ENCODE data around the gene ABCC3.

ABCC3 gene

DNA sequence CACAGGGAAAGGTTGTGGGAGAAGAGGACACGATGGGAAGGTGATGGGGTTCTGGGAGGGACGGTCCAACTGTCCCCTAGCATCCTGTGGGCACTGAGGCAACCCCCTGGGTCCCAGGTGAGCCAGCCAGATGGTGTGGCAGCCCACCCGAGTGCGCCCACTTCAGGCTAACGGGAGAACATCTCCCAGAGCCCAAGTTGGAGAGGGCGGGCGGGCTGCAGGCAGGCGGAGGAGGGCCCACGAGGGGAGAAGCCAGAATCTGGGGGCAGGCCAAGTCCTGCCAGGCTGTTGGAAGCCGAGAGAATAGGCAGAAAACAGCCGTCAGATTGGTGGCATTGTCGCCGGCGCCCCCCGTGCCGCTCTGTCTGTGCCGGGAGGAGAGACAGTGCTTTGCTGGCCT lies 13.8 kb upstream of the ABCC3 start:
- Histone ChIP-seq H3K9me3 (ENCODE audit: severe bottlenecking) (no peaks in the 10 kb centered on the region), H3K27ac (peak overlapping the region; percentile 73), H3K36me3 (peaks cover 81% of the 10 kb centered on the region), H3K4me3 (ENCODE audit: low read depth, low read length) (no peak overlapping the region), H3K27me3 (ENCODE audit: insufficient read depth, low read depth, severe bottlenecking) (no peaks in the 10 kb centered on the region)
- DNase-seq, result peak; percentile 64
- TF ChIP-seq, protein P1, sequence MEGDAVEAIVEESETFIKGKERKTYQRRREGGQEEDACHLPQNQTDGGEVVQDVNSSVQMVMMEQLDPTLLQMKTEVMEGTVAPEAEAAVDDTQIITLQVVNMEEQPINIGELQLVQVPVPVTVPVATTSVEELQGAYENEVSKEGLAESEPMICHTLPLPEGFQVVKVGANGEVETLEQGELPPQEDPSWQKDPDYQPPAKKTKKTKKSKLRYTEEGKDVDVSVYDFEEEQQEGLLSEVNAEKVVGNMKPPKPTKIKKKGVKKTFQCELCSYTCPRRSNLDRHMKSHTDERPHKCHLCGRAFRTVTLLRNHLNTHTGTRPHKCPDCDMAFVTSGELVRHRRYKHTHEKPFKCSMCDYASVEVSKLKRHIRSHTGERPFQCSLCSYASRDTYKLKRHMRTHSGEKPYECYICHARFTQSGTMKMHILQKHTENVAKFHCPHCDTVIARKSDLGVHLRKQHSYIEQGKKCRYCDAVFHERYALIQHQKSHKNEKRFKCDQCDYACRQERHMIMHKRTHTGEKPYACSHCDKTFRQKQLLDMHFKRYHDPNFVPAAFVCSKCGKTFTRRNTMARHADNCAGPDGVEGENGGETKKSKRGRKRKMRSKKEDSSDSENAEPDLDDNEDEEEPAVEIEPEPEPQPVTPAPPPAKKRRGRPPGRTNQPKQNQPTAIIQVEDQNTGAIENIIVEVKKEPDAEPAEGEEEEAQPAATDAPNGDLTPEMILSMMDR (IDR thresholded peaks at IDR 0.05; ENCODE audit: low read depth, low read length), result peak; percentile 72

DNA sequence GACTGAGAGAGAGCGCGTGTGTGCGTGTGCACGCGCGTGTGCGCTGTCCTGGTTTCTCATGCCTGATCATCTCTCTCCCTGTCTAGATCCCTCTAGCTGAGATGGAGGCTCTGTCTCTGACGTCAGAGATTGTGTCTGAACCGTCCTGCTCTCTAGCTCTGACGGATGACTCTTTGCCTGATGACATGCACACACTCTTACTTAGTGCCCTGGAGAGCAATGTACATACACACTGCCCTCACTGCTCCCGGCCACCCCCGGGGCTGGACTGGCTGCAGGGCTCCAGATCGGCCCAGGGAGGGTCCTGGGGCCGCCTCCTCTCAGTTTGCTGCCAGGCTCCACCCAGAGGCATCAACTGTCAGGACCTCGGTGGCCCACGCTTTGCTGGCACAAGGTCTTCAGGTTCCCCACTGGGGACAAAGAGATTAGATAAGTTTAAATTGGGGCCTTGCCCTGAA lies 13.1 kb upstream of the ABCC3 start:
- TF ChIP-seq, protein P1 (IDR thresholded peaks at IDR 0.05; ENCODE audit: low read depth, low read length), result no peak
- H3K9me3 ChIP-seq (ENCODE audit: severe bottlenecking), result no peaks in the 10 kb centered on the region
- no peaks in the 10 kb centered on the region for H3K27me3 ChIP-seq (ENCODE audit: insufficient read depth, low read depth, severe bottlenecking)
- peaks cover 81% of the 10 kb centered on the region for H3K36me3 ChIP-seq
- DNase-seq, result no peak
- H3K4me3 ChIP-seq (ENCODE audit: low read depth, low read length), result no peak overlapping the region
- peak overlapping the region; percentile 73 for H3K27ac ChIP-seq

DNA sequence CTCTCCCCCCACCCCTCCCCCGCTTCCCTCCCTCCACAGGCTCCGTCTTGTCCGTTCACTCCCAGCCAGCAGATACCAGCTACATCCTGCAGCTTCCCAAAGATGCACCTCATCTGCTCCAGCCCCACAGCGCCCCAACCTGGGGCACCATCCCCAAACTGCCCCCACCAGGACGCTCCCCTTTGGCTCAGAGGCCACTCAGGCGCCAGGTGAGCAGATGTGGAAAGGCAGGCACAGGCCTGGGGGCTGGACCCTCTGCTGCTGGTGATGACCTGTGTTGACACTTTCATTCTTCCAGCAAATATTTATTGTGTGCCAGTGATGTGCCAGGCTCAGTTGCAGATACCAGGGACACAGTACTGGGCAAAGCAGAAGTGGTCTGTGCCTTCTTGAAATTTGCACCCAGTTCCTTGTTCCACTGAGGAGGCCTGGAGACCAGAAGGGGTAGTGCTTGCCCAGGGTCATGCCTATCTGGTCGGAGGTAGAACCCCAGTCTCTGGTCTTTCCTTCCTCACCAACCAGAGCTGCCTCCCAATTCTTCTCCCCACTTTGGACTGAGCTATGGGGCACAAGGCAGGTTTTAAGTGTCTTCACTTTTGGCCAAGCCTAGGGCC lies 10.3 kb upstream of the ABCC3 start:
- no peak for DNase-seq

DNA sequence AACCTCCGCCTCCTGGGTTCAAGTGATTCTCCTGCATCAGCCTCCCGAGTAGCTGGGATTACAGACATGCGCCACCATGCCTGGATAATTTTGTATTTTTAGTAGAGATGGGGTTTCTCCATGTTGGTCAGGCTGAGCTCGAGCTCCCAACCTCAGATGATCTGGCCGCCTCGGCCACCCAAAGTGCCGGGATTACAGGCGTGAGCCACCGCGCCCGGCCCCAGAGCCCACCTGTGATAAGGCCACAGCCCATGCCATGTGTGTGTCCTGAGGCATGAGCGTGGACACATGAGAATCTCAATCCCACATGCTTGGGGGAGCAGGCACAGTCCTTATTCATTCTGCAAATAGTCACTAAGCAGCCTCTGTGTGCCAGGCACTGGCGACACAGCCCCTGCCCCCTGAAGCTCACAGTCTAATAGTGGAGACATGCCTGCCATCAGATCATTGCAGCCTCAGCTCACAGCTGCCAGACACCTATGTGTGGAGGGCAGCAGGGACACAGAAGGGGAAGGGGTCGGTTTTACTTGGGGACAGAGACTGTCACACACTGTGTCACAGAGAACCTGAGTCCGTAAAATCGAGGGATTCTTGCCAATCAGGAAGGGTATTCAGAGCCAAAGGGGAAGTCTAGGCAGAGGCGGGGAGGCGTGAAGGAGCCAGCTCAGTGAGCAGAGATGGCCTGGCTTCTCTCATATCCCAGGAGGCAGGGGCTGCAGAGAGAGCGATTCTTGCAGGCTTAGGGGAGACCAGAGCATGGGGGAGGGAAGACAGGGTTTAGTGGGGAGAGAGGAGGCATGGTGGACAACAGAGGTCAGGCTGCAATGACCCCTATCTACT lies 9.4 kb upstream of the ABCC3 start:
- TF ChIP-seq, protein P1 (IDR thresholded peaks at IDR 0.05; ENCODE audit: low read depth, low read length), result no peak
- no peaks in the 10 kb centered on the region for H3K9me3 ChIP-seq (ENCODE audit: severe bottlenecking)
- DNase-seq, result no peak
- peaks cover 49% of the 10 kb centered on the region for H3K36me3 ChIP-seq
- no peaks in the 10 kb centered on the region for H3K27me3 ChIP-seq (ENCODE audit: insufficient read depth, low read depth, severe bottlenecking)
- H3K4me3 ChIP-seq (ENCODE audit: low read depth, low read length), result no peak overlapping the region
- H3K27ac ChIP-seq, result peak overlapping the region; percentile 91

More for the DNA sequence above, 10.3 kb upstream of the ABCC3 start:
- H3K27me3 ChIP-seq (ENCODE audit: insufficient read depth, low read depth, severe bottlenecking), result no peaks in the 10 kb centered on the region
- TF ChIP-seq, protein P1 (IDR thresholded peaks at IDR 0.05; ENCODE audit: low read depth, low read length), result no peak
- no peak overlapping the region for H3K4me3 ChIP-seq (ENCODE audit: low read depth, low read length)
- H3K27ac ChIP-seq, result peak overlapping the region; percentile 91
- H3K36me3 ChIP-seq, result peaks cover 58% of the 10 kb centered on the region
- H3K9me3 ChIP-seq (ENCODE audit: severe bottlenecking), result no peaks in the 10 kb centered on the region

DNA sequence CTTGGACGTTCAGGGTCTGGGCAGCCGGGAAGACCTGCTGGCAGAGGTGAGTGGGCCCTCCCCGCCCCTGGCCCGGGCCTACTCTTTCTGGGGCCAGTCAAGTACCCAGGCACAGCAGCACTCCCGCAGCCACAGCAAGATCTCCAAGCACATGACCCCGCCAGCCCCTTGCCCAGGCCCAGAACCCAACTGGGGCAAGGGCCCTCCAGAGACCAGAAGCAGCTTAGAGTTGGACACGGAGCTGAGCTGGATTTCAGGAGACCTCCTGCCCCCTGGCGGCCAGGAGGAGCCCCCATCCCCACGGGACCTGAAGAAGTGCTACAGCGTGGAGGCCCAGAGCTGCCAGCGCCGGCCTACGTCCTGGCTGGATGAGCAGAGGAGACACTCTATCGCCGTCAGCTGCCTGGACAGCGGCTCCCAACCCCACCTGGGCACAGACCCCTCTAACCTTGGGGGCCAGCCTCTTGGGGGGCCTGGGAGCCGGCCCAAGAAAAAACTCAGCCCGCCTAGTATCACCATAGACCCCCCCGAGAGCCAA lies 8.6 kb upstream of the ABCC3 start:
- Histone ChIP-seq H3K4me3 (ENCODE audit: low read depth, low read length) (no peak overlapping the region), H3K36me3 (peaks cover 41% of the 10 kb centered on the region), H3K27ac (peak overlapping the region; percentile 91), H3K27me3 (ENCODE audit: insufficient read depth, low read depth, severe bottlenecking) (no peaks in the 10 kb centered on the region), H3K9me3 (ENCODE audit: severe bottlenecking) (no peaks in the 10 kb centered on the region)
- peak; percentile 96 for DNase-seq
- TF ChIP-seq, protein P1 (IDR thresholded peaks at IDR 0.05; ENCODE audit: low read depth, low read length), result peak; percentile 98
